NCI-H2196 (cell line): ENCODE measurements around the gene MINAR1.

Experiments
- DNase-seq: peaks from one replicate; lab custom pipeline; 2025; ENCODE audit not compliant: unreplicated experiment; lab: John Stamatoyannopoulos, UW

Gene MINAR1

GRCh38 chr15:79463043-79463780 is 31.1 kb downstream of the MINAR1 start:
- no peak for DNase-seq

- no peak for DNase-seq
Observed at GRCh38 chr15:79463781-79464270, 31.7 kb downstream of the MINAR1 start.

GRCh38 chr15:79466488-79466887 is 34.4 kb downstream of the MINAR1 start:
- DNase-seq = no peak

GRCh38 chr15:79467865-79468586 is 35.9 kb downstream of the MINAR1 start:
- no peak for DNase-seq

GRCh38 chr15:79472446-79472845 is 40.3 kb downstream of the MINAR1 start:
- no peak for DNase-seq

- DNase-seq = no peak
Observed at GRCh38 chr15:79474252-79474651, 42.1 kb downstream of the MINAR1 start.

GRCh38 chr15:79475306-79475705 is 43.2 kb downstream of the MINAR1 start:
- no peak for DNase-seq

GRCh38 chr15:79478108-79478507 is 46.0 kb downstream of the MINAR1 start:
- no peak for DNase-seq

GRCh38 chr15:79479616-79480015 is 47.5 kb downstream of the MINAR1 start:
- DNase-seq = no peak

- DNase-seq = no peak
Observed at GRCh38 chr15:79481793-79482192, 49.7 kb downstream of the MINAR1 start.
